Globus pallidus (tissue), 1 donor: ENCODE data around the gene GRK5.

Experiments
- DNase-seq: peaks from one replicate; pipeline ENCODE4 v3.0.0-alpha.2; 2015; ENCODE audit warnings: low spot score

GRK5 gene

GRCh38 chr10:119378737-119379067 lies 171.3 kb downstream of the GRK5 start:
- peak; percentile 89 for DNase-seq

DNA sequence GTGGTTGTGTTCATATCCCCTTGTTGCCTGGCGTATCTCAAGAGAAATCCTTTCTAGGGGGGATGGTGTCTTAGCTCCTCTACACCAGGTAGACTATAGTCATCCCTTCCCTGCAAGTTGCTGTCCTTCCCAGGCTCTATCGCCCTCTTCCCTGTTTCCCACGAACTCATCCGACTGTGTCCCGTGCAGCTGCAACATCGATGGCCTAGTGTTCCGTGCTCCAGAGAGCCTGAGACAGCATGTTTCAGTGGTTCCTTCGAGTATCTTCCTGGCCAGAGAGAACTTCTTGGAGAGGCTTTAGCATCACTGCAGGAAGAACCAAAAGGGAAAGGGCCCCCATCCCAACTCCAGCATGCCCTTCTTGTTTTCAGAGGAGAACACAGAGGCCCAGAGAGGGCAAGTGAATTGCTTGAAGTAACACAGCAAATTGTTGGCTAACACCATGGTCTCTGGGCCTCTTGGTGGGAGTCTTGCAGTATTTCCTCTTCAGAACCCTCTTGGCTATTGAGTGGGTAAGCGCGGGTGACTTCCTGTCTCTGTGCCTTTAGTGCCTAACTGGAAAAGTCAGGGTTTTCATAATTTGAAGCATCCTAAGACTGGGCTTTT lies 172.2 kb downstream of the GRK5 start:
- DNase-seq = no peak

GRCh38 chr10:119383174-119383856 lies 175.9 kb downstream of the GRK5 start:
- no peak for DNase-seq

DNA sequence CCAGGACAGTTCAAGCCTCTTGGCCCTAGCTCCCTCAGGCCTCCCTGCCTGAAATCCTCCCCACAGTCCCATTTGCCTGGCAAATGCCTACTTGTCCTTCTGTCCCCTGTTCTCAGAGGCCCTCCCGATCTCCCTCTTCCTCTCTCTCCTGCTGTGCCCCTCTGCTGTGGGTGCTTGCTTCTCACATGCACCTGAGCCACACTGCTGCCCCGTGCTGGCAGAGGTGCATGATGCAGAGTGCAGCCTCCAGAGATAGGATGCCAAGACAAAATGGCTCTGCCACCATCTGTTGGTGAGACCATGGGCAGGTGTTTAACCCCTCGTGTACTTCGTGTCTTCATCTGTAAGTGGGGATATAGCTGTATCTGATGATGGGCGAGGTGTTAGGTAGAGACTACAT lies 176.8 kb downstream of the GRK5 start:
- DNase-seq = no peak

- DNase-seq = no peak
Observed at GRCh38 chr10:119386666-119387065, 179.3 kb downstream of the GRK5 start.

- DNase-seq = no peak
Observed at GRCh38 chr10:119388849-119389345, 181.5 kb downstream of the GRK5 start.

- DNase-seq = no peak
Observed at GRCh38 chr10:119391440-119392251, 184.3 kb downstream of the GRK5 start.

DNA sequence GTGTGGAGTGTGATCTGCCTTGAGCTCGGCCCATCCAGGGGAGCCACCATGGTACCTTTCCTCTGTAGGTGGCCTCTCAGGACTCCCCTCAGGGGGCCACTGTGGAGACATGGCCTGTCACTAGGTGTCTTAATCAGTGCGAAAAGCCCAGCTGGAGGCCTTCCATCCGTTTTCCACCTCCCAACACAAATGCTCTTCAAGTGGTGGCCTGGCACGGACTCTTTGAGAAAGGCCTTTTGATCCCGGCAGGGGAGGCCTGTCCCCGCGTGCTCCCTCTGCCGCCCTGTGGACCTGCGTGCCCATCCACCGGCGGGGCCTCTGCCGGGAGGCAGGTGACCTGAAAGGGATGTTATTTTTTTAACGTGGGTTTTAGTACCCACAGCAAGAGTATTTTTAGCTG lies 185.6 kb downstream of the GRK5 start:
- DNase-seq = no peak

DNA sequence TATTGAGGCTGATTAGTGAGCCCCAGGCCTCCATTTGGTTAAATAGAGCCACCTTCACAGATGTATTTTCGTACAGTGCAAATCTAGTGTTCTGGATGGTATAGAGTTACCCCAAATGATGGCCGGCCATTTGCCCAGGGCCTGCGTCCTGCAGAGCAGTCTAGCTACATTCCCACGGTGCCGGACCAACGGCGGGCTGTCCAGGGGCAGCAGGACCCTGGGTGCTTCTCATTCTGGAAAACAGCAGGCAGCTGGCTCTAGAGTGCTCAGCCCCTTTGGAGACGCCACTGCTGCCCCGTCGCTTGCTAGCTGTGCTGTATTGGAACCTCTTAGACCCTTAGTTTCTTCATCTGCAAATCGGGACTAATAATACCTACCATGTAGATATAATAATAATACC lies 186.1 kb downstream of the GRK5 start:
- DNase-seq = no peak

GRCh38 chr10:119393845-119394244 lies 186.5 kb downstream of the GRK5 start:
- no peak for DNase-seq

GRCh38 chr10:119394657-119395279 lies 187.4 kb downstream of the GRK5 start:
- no peak for DNase-seq

- peak; percentile 48 for DNase-seq
Observed at GRCh38 chr10:119395280-119396007, 188.1 kb downstream of the GRK5 start.

- DNase-seq = no peak
Observed at GRCh38 chr10:119396008-119396708, 188.8 kb downstream of the GRK5 start.

DNA sequence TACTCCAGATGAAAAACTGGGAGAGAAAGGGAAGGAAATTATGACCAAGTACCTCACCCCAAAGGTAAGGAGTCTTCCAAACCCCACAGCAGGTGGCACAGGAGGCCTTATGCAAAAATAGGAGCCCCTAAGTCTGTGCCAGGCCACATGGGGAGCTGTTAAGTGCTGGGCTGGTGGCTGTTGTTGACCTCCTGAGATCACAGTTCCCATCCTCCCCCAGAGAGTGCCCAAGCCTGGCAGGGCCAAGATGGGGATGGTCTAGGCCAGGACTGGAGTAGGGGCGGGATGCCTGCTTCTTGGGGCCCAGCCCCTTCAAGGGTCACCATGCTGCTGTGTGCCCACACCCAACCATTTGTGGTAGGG lies 189.3 kb downstream of the GRK5 start:
- no peak for DNase-seq

DNA sequence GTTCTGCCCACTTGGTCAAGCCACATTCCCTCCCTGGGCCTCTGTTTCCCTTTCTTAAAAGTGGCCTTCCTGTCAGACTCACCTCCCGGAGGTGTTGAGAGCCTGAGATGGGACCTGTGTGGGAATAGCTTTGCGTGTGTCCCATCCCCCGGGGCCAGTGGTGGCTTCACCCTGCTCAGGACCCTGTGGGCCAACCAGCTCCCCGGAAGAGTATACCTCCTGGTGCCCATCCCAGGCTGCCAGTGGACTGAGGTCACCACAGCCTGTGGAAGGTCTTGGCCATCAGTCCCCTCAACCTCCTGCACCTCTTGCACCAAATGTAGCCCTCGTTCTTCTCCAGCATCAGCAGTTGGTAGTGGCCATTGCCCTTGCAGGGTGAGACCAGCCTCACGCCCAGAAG lies 190.0 kb downstream of the GRK5 start:
- DNase-seq = no peak

DNA sequence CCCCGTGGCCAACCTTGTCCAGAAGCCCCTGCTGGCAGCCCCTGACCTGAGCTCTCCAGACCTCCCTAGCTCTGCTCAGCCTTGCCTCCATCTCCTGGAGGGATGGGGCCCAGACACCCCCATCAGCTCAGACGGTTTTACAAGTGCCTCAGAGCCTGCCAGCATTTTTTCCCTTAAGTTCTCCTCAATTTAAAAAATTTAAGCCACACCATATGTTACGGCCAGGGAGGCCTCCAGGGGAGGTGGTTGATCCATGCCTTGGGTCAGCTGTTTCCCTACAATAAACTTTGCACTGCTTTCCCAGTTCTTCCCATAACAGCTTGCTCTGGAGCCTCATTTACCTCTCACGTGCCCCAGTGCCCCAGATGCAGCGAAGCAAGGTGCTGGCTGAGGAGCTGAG lies 191.6 kb downstream of the GRK5 start:
- DNase-seq = no peak

GRCh38 chr10:119399466-119399865 lies 192.1 kb downstream of the GRK5 start:
- DNase-seq = no peak

- DNase-seq = no peak
Observed at GRCh38 chr10:119401671-119402395, 194.5 kb downstream of the GRK5 start.

DNA sequence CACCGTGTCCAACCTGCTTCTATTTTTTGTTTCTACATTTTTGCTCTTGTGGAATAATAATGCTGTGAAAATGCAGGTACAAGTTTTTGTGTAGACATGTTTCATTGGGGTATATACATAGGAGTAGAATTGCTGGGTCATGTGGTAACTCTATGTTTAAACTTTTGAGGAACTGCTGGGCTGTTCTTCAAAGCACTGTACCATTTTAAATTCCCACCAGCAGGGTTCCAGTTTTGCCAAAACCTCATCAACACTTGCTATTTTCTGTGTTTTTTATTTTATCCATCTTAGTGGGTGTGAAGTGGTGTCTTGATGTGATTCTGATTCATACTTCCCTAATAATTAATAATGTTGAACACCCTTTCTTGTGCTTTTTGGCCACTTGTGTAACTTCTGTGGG lies 196.6 kb downstream of the GRK5 start:
- DNase-seq = no peak

- DNase-seq = peak; percentile 34
Observed at GRCh38 chr10:119404719-119405519, 197.5 kb downstream of the GRK5 start.
